ENCODE measurements around the gene RAB13.

RAB13 gene

GRCh38 chr1:153977250-153978240 is 8.6 kb downstream of the RAB13 start, which contains the start of gene JTB:
Gene JTB (minus strand): TSS chr1:153977674. CDS start chr1:153977252, 422 bp downstream.
- DNase-seq, result peak; percentile 90

GRCh38 chr1:153976819-153977249 is 9.3 kb downstream of the RAB13 start:
- DNase-seq, result no peak

GRCh38 chr1:153973525-153973924 is 12.6 kb downstream of the RAB13 start:
- DNase-seq, result no peak

- no peak for DNase-seq
Observed at GRCh38 chr1:153973071-153973470, 13.1 kb downstream of the RAB13 start.

- DNase-seq, result no peak
Observed at GRCh38 chr1:153970346-153970745, 15.8 kb downstream of the RAB13 start.

- no peak for DNase-seq
Observed at GRCh38 chr1:153968972-153969371, 17.2 kb downstream of the RAB13 start.

- DNase-seq, result peak; percentile 31
Observed at GRCh38 chr1:153968408-153968807, 17.7 kb downstream of the RAB13 start.

- DNase-seq, result peak; percentile 74
Observed at GRCh38 chr1:153968000-153968363, 18.2 kb downstream of the RAB13 start.

GRCh38 chr1:153967107-153967999 is 18.8 kb downstream of the RAB13 start, which contains the start of gene CREB3L4:
Gene CREB3L4 (plus strand): TSS chr1:153967902. CDS start chr1:153968526, 624 bp downstream.
- peak; percentile 98 for DNase-seq

GRCh38 chr1:153963850-153964331 is 22.2 kb downstream of the RAB13 start:
- peak; percentile 71 for DNase-seq

GRCh38 chr1:153963030-153963849 is 22.9 kb downstream of the RAB13 start, which contains the start of gene SLC39A1:
Gene SLC39A1 (minus strand): TSS chr1:153963537. CDS start chr1:153962715, 822 bp downstream.
- DNase-seq, result peak; percentile 98

GRCh38 chr1:153962088-153963029 is 23.8 kb downstream of the RAB13 start:
- no peak for DNase-seq

- DNase-seq, result no peak
Observed at GRCh38 chr1:153961421-153961820, 24.7 kb downstream of the RAB13 start.

GRCh38 chr1:153960206-153960605 is 25.9 kb downstream of the RAB13 start:
- no peak for DNase-seq

- DNase-seq, result no peak
Observed at GRCh38 chr1:153959454-153959853, 26.7 kb downstream of the RAB13 start.

GRCh38 chr1:153958961-153959260 is 27.2 kb downstream of the RAB13 start:
- DNase-seq, result no peak

GRCh38 chr1:153958111-153958960 is 27.8 kb downstream of the RAB13 start, which contains the start of gene CRTC2:
Gene CRTC2 (minus strand): TSS chr1:153958612. CDS start chr1:153958497, 115 bp downstream.
- DNase-seq, result peak; percentile 99

GRCh38 chr1:153957744-153958110 is 28.4 kb downstream of the RAB13 start:
- peak; percentile 23 for DNase-seq

- no peak for DNase-seq
Observed at GRCh38 chr1:153956997-153957715, 29.0 kb downstream of the RAB13 start.
